Left hindlimb (tissue), 1 donor: ENCODE results near the gene ODC1.

Source experiments
- DNase-seq: peaks from one replicate; pipeline ENCODE4 v3.0.0-alpha.2; 2018

The ODC1 gene

GRCh38 chr2:10397878-10398277 is 50.2 kb downstream of the ODC1 start:
- DNase-seq = no peak

GRCh38 chr2:10397297-10397875 is 50.7 kb downstream of the ODC1 start:
- DNase-seq = no peak

GRCh38 chr2:10396464-10396863 is 51.7 kb downstream of the ODC1 start:
- DNase-seq = no peak

GRCh38 chr2:10395893-10396292 is 52.2 kb downstream of the ODC1 start:
- no peak for DNase-seq

GRCh38 chr2:10393640-10393982 is 54.5 kb downstream of the ODC1 start:
- no peak for DNase-seq

GRCh38 chr2:10392951-10393639 is 55.0 kb downstream of the ODC1 start:
- no peak for DNase-seq

GRCh38 chr2:10392548-10392947 is 55.6 kb downstream of the ODC1 start:
- DNase-seq = no peak

- no peak for DNase-seq
Observed at GRCh38 chr2:10392100-10392499, 56.0 kb downstream of the ODC1 start.

GRCh38 chr2:10390369-10390801 is 57.7 kb downstream of the ODC1 start:
- DNase-seq = no peak
